Colonic mucosa (tissue), 4 donors: ENCODE measurements around the gene ARSA. TPM values are rescaled to one million over a fixed set of nuclear protein-coding genes. Genes with fewer than 3 reads are reported as not detected.

Source experiments
- DNase-seq: peaks from one replicate; pipeline ENCODE4 v3.0.0-alpha.2; 2020
- H3K27ac ChIP-seq: fragments of 200-600 bp; one replicate; pipeline ENCODE4 v1.8.0; 2021
- H3K27me3 ChIP-seq: fragments of 200-600 bp; one replicate; pipeline ENCODE4 v1.8.0; 2021
- H3K36me3 ChIP-seq: fragments of 200-600 bp; one replicate; pipeline ENCODE4 v1.8.0; 2021
- H3K4me1 ChIP-seq: fragments of 200-600 bp; one replicate; pipeline ENCODE4 v1.8.0; 2021; ENCODE audit warnings: mild to moderate bottlenecking
- H3K4me3 ChIP-seq: fragments of 200-600 bp; one replicate; pipeline ENCODE4 v1.8.0; 2021
- H3K9ac ChIP-seq, 2 donors: one replicate each; pipeline ENCODE4 v1.7.0; 2013; ENCODE audit warnings: control low read depth in 2 of 2, low read depth in 2 of 2, low read length in 2 of 2
- H3K9me3 ChIP-seq: fragments of 200-600 bp; one replicate; pipeline ENCODE4 v1.8.0; 2021
- CTCF ChIP-seq: fragments of 200-600 bp; IDR thresholded peaks from one replicate; pipeline ENCODE4 v1.8.0; 2022; ENCODE audit warnings: antibody characterized with exemption, mild to moderate bottlenecking
- intact Hi-C: fragments of 100-400 bp; cut with DNase I; formaldehyde crosslinking; loops from one replicate; pipeline ENCODE4 v1.14.1; 2022
- total RNA-seq, 2 donors: library from RNA; stranded (reverse); fragmentation: NEBNext Ultra II Directional in 1 of 2; extraction: Animal tissue kit (Norgen Biotek cat#: 25700) in 1 of 2; gene quantifications; one replicate each; pipeline ENCODE4 v1.2.1, GENCODE V29; 2021
- donor health status: healthy.
- donor health status: DM: no; HTN: no; CAD: no.
- donor health status: DM: no; HTN: no; CAD: no.

Gene ARSA
- total RNA-seq, 2 donors from 2014 or later: 40.6 to 61.0 TPM

DNA sequence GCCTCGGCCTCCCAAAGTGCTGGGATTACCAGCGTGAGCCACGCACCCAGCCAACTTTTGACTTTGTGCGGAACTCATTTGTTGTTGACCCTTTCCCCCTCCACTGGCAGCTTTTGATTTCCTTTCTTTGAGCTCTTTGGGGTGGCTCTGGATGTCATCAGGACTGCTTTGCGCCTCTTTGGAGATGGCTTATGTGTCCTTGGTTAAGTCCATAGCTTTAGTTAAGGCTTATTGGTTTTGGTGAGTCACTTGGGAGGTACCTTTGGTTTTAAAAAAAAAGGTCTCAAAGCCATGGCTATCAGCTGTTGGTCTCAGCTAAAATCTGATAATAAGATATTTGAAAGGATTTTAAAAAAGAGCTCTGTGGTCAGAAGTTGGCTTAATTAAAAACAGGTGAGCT lies 5.1 kb upstream of the ARSA start:
- no peaks in the 10 kb centered on the region for H3K27me3 ChIP-seq
- no peaks in the 10 kb centered on the region for H3K36me3 ChIP-seq
- H3K4me3 ChIP-seq: no peak overlapping the region
- no peaks in the 10 kb centered on the region for H3K4me1 ChIP-seq
- H3K9me3 ChIP-seq: no peaks in the 10 kb centered on the region
- TF ChIP-seq CTCF: no peak
- intact Hi-C loops: no loop called here
- H3K27ac ChIP-seq: no peak overlapping the region
- no peak for DNase-seq
- no peak overlapping the region for H3K9ac ChIP-seq

DNA sequence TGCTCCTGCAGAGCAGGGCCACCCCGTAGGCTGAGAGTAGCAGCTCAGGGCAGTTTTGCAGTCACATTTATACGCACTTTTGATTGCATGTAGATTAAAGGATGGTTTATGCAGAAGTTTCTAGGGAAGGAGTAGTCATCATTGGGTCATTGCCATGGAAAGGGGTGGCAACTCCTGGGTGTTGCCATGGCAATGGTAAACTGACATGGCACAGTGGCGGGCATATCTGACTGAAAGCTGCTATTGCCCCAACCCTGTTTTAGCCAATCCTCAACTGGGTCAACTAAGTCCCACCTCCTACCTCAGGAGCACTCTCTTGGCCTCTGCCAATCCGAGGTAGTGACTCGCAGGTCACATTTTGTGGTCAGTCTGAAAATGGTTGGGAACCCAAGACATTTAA lies 2.4 kb upstream of the ARSA start:
- Histone ChIP-seq H3K27ac (no peak overlapping the region), H3K27me3 (no peaks in the 10 kb centered on the region), H3K4me3 (no peak overlapping the region), H3K9ac (no peak overlapping the region), H3K4me1 (peaks cover 4% of the 10 kb centered on the region), H3K36me3 (no peaks in the 10 kb centered on the region), H3K9me3 (no peaks in the 10 kb centered on the region)
- intact Hi-C loops: no loop called here
- no peak for DNase-seq
- no peak for TF ChIP-seq CTCF

GRCh38 chr22:50628543-50629134 lies 687 bp upstream of the ARSA start:
- H3K9ac ChIP-seq: peak overlapping the region; percentile 83 to 94

DNA sequence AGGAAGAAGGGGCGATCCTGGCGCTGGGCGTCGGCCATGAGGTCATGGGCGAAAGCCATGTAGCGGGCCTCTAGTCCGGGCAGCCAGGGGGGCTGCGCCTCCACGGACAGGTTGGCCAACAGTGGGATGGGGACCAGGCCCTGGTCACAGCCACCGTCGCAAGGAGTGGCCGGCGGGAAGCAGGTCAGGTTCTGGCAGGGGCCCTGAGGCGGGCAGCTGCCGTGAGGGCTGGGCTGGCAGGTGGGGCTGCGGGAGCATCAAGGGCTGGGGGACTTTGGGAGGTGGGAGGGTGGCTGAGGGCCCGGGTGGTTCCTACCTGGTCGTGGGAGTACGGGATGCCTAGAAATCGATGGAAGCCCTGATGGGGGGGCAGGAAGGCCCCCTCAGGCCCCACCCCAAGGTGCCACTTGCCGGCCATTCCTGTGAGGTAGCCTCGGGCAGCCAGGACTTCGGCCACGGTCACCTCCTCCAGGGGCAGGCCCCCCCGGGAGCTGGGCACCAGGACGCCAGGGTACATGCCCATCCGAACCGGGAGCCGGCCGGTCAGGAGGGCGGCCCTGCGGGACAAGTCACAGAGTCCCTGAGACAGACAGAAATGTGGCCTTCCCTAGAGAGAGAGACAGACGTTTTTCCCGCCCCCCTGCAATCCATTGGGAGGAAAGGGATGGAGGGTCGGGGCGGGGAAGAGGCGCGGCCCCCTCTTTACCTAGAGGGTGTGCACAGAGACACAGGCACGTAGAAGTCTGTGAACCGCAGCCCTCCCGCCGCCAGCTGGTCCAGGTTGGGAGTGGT lies 906 bp downstream of the ARSA start:
- Histone ChIP-seq H3K27me3 (no peaks in the 10 kb centered on the region), H3K9me3 (no peaks in the 10 kb centered on the region), H3K4me1 (peaks cover 7% of the 10 kb centered on the region), H3K4me3 (peak overlapping the region; percentile 74), H3K27ac (peak overlapping the region; percentile 60), H3K36me3 (no peaks in the 10 kb centered on the region), H3K9ac (peak overlapping the region; percentile 84 to 96)
- no peak for TF ChIP-seq CTCF
- intact Hi-C loops: no loop called here
- DNase-seq: peak; percentile 42

More at GRCh38 chr22:50628543-50629134, 687 bp upstream of the ARSA start:
- Histone ChIP-seq H3K4me3 (peak overlapping the region; percentile 74), H3K9me3 (no peaks in the 10 kb centered on the region), H3K4me1 (peaks cover 4% of the 10 kb centered on the region), H3K27me3 (no peaks in the 10 kb centered on the region), H3K27ac (peak overlapping the region; percentile 60), H3K36me3 (no peaks in the 10 kb centered on the region)
- no peak for TF ChIP-seq CTCF
- peak; percentile 33 for DNase-seq
- intact Hi-C loops: no loop called here

- no peaks in the 10 kb centered on the region for H3K9me3 ChIP-seq
- DNase-seq: no peak
- no peak for TF ChIP-seq CTCF
- peaks cover 8% of the 10 kb centered on the region for H3K4me1 ChIP-seq
- intact Hi-C loops: no loop called here
- H3K9ac ChIP-seq: no peak overlapping the region
- H3K4me3 ChIP-seq: no peak overlapping the region
- H3K36me3 ChIP-seq: no peaks in the 10 kb centered on the region
- no peak overlapping the region for H3K27ac ChIP-seq
- no peaks in the 10 kb centered on the region for H3K27me3 ChIP-seq
Observed at GRCh38 chr22:50626314-50626849, 1.6 kb downstream of the ARSA start.
